ENCODE results near the gene IGSF22. TPM values are rescaled to one million over a fixed set of nuclear protein-coding genes. Genes with fewer than 3 reads are reported as not detected.

The IGSF22 gene
- total RNA-seq, 4 donors from 2014 or later: 0.13 TPM; not detected in 3

DNA sequence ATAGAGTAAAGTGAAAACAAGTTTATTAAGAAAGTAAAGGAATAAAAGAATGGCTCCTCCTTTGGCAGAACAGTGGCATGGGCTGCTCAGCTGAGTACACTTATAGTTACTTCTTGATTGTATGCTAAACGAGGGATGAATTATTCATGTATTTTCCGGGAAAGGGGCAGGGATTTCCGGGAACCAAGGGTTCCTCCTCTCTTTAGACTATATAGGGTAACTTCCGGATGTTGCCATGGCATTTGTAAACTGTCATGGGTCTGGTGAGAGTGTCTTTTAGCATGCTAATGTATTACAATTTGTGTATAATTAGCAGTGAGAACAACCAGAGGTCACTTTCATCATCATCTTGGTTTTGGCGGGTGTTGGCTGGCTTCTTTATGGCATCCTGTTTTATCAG is 68.3 kb downstream of the IGSF22 start:
- Histone ChIP-seq H3K4me1 (no peaks in the 10 kb centered on the region), H3K27ac (no peak overlapping the region), H3K9me3 (peaks cover 0 to 15% (median 0%) of the 10 kb centered on the region in 3 donors), H3K36me3 (no peaks in the 10 kb centered on the region), H3K27me3 (peaks cover 15% of the 10 kb centered on the region), H3K4me3 (no peak overlapping the region)
- ATAC-seq: no peak
- WGBS, 2 donors (ENCODE audit: low coverage in 1 of 2): 78 to 90% methylated on average over 5 of the region's 5 CpGs
- TF ChIP-seq POLR2A (IDR thresholded peaks at IDR 0.05) (no peak), EP300 (IDR thresholded peaks at IDR 0.05) (no peak), POLR2AphosphoS5 (IDR thresholded peaks at IDR 0.05) (no peak)
- TF ChIP-seq, protein P1, sequence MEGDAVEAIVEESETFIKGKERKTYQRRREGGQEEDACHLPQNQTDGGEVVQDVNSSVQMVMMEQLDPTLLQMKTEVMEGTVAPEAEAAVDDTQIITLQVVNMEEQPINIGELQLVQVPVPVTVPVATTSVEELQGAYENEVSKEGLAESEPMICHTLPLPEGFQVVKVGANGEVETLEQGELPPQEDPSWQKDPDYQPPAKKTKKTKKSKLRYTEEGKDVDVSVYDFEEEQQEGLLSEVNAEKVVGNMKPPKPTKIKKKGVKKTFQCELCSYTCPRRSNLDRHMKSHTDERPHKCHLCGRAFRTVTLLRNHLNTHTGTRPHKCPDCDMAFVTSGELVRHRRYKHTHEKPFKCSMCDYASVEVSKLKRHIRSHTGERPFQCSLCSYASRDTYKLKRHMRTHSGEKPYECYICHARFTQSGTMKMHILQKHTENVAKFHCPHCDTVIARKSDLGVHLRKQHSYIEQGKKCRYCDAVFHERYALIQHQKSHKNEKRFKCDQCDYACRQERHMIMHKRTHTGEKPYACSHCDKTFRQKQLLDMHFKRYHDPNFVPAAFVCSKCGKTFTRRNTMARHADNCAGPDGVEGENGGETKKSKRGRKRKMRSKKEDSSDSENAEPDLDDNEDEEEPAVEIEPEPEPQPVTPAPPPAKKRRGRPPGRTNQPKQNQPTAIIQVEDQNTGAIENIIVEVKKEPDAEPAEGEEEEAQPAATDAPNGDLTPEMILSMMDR (IDR thresholded peaks at IDR 0.05): no peak

Other genes with a start within 250 kb of the IGSF22 start
- gene TSG101, start 199.2 kb downstream of the IGSF22 start, total RNA-seq: 10 to 100 TPM; 60.1 to 72.8 (median 66.5) TPM
- gene UEVLD, start 137.5 kb downstream of the IGSF22 start, total RNA-seq: 10 to 100 TPM; 33.7 to 45.6 (median 38.9) TPM
- 10 to 100 TPM in 2 of 4 donors, 1 to 10 TPM in 1, not detected in 1; 4.2 to 13.9 (median 10.4) TPM for gene MISFA, start 126.4 kb downstream of the IGSF22 start, total RNA-seq
- 10 to 100 TPM; 16.3 to 30.1 (median 25.3) TPM for gene SPTY2D1, start 91.8 kb downstream of the IGSF22 start, total RNA-seq
- 1 to 10 TPM; 2.6 to 5.5 (median 3.1) TPM for gene TMEM86A, start 27.4 kb downstream of the IGSF22 start, total RNA-seq
- gene PTPN5, start 65.6 kb upstream of the IGSF22 start, total RNA-seq: 1 to 10 TPM; 1.3 to 4.4 (median 3.8) TPM
- not detected for gene MRGPRX1, start 213.2 kb upstream of the IGSF22 start, total RNA-seq

Data from gastroesophageal sphincter (tissue), 4 donors.